ENCODE measurements around the gene EPB41L3.

Gene EPB41L3

DNA sequence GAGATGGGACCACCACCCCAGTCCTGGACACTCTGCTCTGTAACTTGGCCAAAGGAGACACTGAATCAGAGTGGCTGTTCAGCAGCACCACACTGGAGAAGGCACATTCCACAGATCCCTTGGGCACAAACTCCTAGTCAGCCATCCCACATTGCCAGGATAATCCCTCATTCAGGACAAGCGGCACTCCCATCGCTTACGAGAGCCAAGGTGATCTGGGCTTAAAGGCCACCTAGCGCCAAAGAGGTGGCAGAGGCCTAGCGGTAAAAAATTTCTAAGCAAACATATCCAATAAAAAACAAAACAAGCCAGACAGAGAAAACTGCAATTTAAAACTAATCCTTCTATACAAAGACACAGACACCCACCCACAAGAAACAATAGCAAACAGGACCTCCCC is 62.2 kb downstream of the EPB41L3 start (continued):
- TF ChIP-seq, protein P1, sequence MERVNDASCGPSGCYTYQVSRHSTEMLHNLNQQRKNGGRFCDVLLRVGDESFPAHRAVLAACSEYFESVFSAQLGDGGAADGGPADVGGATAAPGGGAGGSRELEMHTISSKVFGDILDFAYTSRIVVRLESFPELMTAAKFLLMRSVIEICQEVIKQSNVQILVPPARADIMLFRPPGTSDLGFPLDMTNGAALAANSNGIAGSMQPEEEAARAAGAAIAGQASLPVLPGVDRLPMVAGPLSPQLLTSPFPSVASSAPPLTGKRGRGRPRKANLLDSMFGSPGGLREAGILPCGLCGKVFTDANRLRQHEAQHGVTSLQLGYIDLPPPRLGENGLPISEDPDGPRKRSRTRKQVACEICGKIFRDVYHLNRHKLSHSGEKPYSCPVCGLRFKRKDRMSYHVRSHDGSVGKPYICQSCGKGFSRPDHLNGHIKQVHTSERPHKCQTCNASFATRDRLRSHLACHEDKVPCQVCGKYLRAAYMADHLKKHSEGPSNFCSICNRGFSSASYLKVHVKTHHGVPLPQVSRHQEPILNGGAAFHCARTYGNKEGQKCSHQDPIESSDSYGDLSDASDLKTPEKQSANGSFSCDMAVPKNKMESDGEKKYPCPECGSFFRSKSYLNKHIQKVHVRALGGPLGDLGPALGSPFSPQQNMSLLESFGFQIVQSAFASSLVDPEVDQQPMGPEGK (CRISPR knock-in tag; IDR thresholded peaks at IDR 0.05; ENCODE audit: borderline replicate concordance) = no peak

DNA sequence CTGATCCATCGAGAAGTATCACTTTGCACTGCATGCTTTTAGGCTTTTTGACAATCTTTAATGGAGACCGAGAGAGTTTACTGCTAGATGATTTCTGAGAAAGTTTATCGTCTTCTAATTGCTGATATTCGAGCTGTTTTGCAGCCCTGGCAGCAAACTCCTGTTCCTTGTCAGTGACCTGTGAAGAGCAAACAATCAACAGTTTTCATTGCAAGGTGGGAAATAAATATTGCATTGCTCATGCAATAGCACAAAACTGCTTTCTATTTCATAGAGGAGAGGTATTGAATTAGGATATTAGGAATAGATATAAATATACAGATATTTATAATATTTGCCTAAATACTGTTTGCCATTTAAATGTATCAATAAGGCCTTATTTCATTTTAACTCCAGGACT is 65.5 kb downstream of the EPB41L3 start:
- ATAC-seq = no peak
- TF ChIP-seq ZFP3 (CRISPR knock-in tag; IDR thresholded peaks at IDR 0.05) = no peak
- TF ChIP-seq CSDC2 (CRISPR knock-in tag; IDR thresholded peaks at IDR 0.05) = no peak
- TF ChIP-seq, protein P2, sequence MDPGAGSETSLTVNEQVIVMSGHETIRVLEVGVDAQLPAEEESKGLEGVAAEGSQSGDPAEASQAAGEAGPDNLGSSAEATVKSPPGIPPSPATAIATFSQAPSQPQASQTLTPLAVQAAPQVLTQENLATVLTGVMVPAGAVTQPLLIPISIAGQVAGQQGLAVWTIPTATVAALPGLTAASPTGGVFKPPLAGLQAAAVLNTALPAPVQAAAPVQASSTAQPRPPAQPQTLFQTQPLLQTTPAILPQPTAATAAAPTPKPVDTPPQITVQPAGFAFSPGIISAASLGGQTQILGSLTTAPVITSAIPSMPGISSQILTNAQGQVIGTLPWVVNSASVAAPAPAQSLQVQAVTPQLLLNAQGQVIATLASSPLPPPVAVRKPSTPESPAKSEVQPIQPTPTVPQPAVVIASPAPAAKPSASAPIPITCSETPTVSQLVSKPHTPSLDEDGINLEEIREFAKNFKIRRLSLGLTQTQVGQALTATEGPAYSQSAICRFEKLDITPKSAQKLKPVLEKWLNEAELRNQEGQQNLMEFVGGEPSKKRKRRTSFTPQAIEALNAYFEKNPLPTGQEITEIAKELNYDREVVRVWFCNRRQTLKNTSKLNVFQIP (CRISPR knock-in tag; IDR thresholded peaks at IDR 0.05; ENCODE audit: borderline replicate concordance, low read depth) = no peak
- TF ChIP-seq TOX (CRISPR knock-in tag; IDR thresholded peaks at IDR 0.05; ENCODE audit: borderline replicate concordance) = no peak
- no peak for TF ChIP-seq ESRRG (CRISPR knock-in tag; IDR thresholded peaks at IDR 0.05)
- no peak for TF ChIP-seq ZC3H10 (CRISPR knock-in tag; IDR thresholded peaks at IDR 0.05)
- TF ChIP-seq GLIS3 (CRISPR knock-in tag; IDR thresholded peaks at IDR 0.05) = no peak
- TF ChIP-seq TCF4 (CRISPR knock-in tag; IDR thresholded peaks at IDR 0.05; ENCODE audit: borderline replicate concordance) = no peak
- TF ChIP-seq ZNF70 (CRISPR knock-in tag; IDR thresholded peaks at IDR 0.05) = no peak
- TF ChIP-seq, protein P3, sequence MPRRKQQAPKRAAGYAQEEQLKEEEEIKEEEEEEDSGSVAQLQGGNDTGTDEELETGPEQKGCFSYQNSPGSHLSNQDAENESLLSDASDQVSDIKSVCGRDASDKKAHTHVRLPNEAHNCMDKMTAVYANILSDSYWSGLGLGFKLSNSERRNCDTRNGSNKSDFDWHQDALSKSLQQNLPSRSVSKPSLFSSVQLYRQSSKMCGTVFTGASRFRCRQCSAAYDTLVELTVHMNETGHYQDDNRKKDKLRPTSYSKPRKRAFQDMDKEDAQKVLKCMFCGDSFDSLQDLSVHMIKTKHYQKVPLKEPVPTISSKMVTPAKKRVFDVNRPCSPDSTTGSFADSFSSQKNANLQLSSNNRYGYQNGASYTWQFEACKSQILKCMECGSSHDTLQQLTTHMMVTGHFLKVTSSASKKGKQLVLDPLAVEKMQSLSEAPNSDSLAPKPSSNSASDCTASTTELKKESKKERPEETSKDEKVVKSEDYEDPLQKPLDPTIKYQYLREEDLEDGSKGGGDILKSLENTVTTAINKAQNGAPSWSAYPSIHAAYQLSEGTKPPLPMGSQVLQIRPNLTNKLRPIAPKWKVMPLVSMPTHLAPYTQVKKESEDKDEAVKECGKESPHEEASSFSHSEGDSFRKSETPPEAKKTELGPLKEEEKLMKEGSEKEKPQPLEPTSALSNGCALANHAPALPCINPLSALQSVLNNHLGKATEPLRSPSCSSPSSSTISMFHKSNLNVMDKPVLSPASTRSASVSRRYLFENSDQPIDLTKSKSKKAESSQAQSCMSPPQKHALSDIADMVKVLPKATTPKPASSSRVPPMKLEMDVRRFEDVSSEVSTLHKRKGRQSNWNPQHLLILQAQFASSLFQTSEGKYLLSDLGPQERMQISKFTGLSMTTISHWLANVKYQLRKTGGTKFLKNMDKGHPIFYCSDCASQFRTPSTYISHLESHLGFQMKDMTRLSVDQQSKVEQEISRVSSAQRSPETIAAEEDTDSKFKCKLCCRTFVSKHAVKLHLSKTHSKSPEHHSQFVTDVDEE (CRISPR knock-in tag; IDR thresholded peaks at IDR 0.05) = no peak
- TF ChIP-seq PPARA (CRISPR knock-in tag; IDR thresholded peaks at IDR 0.05; ENCODE audit: borderline replicate concordance) = no peak
- TF ChIP-seq, protein P4, sequence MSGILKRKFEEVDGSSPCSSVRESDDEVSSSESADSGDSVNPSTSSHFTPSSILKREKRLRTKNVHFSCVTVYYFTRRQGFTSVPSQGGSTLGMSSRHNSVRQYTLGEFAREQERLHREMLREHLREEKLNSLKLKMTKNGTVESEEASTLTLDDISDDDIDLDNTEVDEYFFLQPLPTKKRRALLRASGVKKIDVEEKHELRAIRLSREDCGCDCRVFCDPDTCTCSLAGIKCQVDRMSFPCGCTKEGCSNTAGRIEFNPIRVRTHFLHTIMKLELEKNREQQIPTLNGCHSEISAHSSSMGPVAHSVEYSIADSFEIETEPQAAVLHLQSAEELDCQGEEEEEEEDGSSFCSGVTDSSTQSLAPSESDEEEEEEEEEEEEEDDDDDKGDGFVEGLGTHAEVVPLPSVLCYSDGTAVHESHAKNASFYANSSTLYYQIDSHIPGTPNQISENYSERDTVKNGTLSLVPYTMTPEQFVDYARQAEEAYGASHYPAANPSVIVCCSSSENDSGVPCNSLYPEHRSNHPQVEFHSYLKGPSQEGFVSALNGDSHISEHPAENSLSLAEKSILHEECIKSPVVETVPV (CRISPR knock-in tag; IDR thresholded peaks at IDR 0.05) = no peak
- no peak for TF ChIP-seq ZFP30 (CRISPR knock-in tag; IDR thresholded peaks at IDR 0.05)
- TF ChIP-seq, protein P1 (CRISPR knock-in tag; IDR thresholded peaks at IDR 0.05; ENCODE audit: borderline replicate concordance) = no peak
- no peak for TF ChIP-seq OSR1 (CRISPR knock-in tag; IDR thresholded peaks at IDR 0.05)
- TF ChIP-seq, protein P5, sequence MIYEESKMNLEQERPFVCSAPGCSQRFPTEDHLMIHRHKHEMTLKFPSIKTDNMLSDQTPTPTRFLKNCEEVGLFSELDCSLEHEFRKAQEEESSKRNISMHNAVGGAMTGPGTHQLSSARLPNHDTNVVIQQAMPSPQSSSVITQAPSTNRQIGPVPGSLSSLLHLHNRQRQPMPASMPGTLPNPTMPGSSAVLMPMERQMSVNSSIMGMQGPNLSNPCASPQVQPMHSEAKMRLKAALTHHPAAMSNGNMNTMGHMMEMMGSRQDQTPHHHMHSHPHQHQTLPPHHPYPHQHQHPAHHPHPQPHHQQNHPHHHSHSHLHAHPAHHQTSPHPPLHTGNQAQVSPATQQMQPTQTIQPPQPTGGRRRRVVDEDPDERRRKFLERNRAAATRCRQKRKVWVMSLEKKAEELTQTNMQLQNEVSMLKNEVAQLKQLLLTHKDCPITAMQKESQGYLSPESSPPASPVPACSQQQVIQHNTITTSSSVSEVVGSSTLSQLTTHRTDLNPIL (CRISPR knock-in tag; IDR thresholded peaks at IDR 0.05; ENCODE audit: low read depth) = no peak
- no peak for TF ChIP-seq BACH2 (CRISPR knock-in tag; IDR thresholded peaks at IDR 0.05; ENCODE audit: borderline replicate concordance)
- no peak for TF ChIP-seq ZNF565 (CRISPR knock-in tag; conservative IDR thresholded peaks at IDR 0.05; ENCODE audit: low read depth)
- no peak for TF ChIP-seq ZNF8 (CRISPR knock-in tag; IDR thresholded peaks at IDR 0.05)
